GM23338 (cell line): ENCODE measurements around the gene CREBL2. TPM values are rescaled to one million over a fixed set of nuclear protein-coding genes. Genes with fewer than 3 reads are reported as not detected.

ENCODE experiments used
- ATAC-seq: fragments of 200-7000 bp; cut with Tn5 transposase; 3 replicates; pipeline ENCODE4 v1.9.1; 2020
- DNase-seq: peaks from one replicate; pipeline ENCODE4 v3.0.0-alpha.2; 2015; ENCODE audit warnings: low spot score
- H2AFZ ChIP-seq: fragments of 200-600 bp; sonication (generic); 2 replicates; pipeline ENCODE4 v1.8.0; 2016; ENCODE audit warnings: antibody characterized with exemption, mild to moderate bottlenecking, moderate library complexity
- H3F3A ChIP-seq: fragments of 200-600 bp; sonication (generic); replicated peaks from 2 replicates; pipeline ENCODE4 v1.8.0; 2017; ENCODE audit warnings: antibody characterized with exemption, mixed run types, low read depth
- H3K27ac ChIP-seq: fragments of 200-600 bp; sonication (generic); 2 replicates; pipeline ENCODE4 v1.6.1; 2016; ENCODE audit warnings: low read depth
- H3K27me3 ChIP-seq: fragments of 200-600 bp; sonication (generic); 2 replicates; pipeline ENCODE4 v1.8.0; 2016; ENCODE audit warnings: mild to moderate bottlenecking, mixed run types, moderate library complexity; ENCODE audit not compliant: insufficient read depth
- H3K36me3 ChIP-seq: fragments of 200-600 bp; sonication (generic); 2 replicates; pipeline ENCODE4 v1.8.0; 2016; ENCODE audit warnings: mild to moderate bottlenecking; ENCODE audit not compliant: insufficient read depth
- H3K4me1 ChIP-seq: fragments of 200-600 bp; sonication (generic); 2 replicates; pipeline ENCODE4 v1.8.0; 2016; ENCODE audit warnings: mild to moderate bottlenecking, moderate library complexity; ENCODE audit not compliant: insufficient read depth
- H3K4me2 ChIP-seq: fragments of 200-600 bp; sonication (generic); 2 replicates; pipeline ENCODE4 v1.7.1; 2017; ENCODE audit warnings: mixed run types
- H3K4me3 ChIP-seq: fragments of 200-600 bp; sonication (generic); 2 replicates; pipeline ENCODE4 v1.6.1; 2016; ENCODE audit warnings: mixed run types
- H3K79me2 ChIP-seq: fragments of 200-600 bp; sonication (generic); replicated peaks from 2 replicates; pipeline ENCODE4 v1.8.0; 2017; ENCODE audit warnings: mild to moderate bottlenecking; ENCODE audit not compliant: insufficient read depth
- H3K9me2 ChIP-seq: fragments of 200-600 bp; sonication (generic); 2 replicates; pipeline ENCODE4 v1.8.0; 2017; ENCODE audit not compliant: insufficient read depth
- H4K20me1 ChIP-seq: fragments of 200-600 bp; sonication (generic); replicated peaks from 2 replicates; pipeline ENCODE4 v1.8.0; 2017; ENCODE audit warnings: mild to moderate bottlenecking; ENCODE audit not compliant: insufficient read depth
- H3K27ac Mint-ChIP-seq: 2 replicates; pipeline ENCODE4 v1.8.0; 2020; ENCODE audit warnings: inconsistent platforms, mild to moderate bottlenecking, moderate library complexity, mixed read lengths
- H3K27me3 Mint-ChIP-seq: 3 replicates; pipeline ENCODE4 v1.8.0; 2022; ENCODE audit warnings: low read depth, mild to moderate bottlenecking, moderate library complexity, mixed read lengths, inconsistent platforms; ENCODE audit not compliant: insufficient read depth, poor library complexity
- H3K36me3 Mint-ChIP-seq: 3 replicates; pipeline ENCODE4 v1.8.0; 2021; ENCODE audit warnings: low read depth, mild to moderate bottlenecking, inconsistent platforms, moderate library complexity, mixed read lengths
- H3K4me1 Mint-ChIP-seq: 3 replicates; pipeline ENCODE4 v1.8.0; 2020; ENCODE audit warnings: mild to moderate bottlenecking, inconsistent platforms, mixed read lengths
- H3K4me3 Mint-ChIP-seq: 3 replicates; pipeline ENCODE4 v1.8.0; 2021; ENCODE audit warnings: moderate library complexity, mild to moderate bottlenecking, inconsistent platforms, mixed read lengths
- H3K9me3 Mint-ChIP-seq: 3 replicates; pipeline ENCODE4 v1.8.0; 2020; ENCODE audit warnings: moderate library complexity, mild to moderate bottlenecking, inconsistent platforms, mixed read lengths
- CREB1 ChIP-seq: fragments of 250-450 bp; sonication (Bioruptor Pico); IDR thresholded peaks from 2 replicates; pipeline ENCODE4 v1.5.0; 2020; ENCODE audit warnings: low read depth, mild to moderate bottlenecking, moderate library complexity
- EZH2 ChIP-seq: fragments of 200-600 bp; sonication (generic); IDR thresholded peaks from one replicate; pipeline ENCODE4 v1.8.0; 2017; ENCODE audit warnings: antibody characterized with exemption, mild to moderate bottlenecking, low read depth; ENCODE audit not compliant: unreplicated experiment
- REST ChIP-seq: IDR thresholded peaks from one replicate; pipeline ENCODE4 v1.6.1; 2018; ENCODE audit warnings: antibody characterized with exemption; ENCODE audit not compliant: unreplicated experiment
- ZNF462 ChIP-seq: fragments of 250-450 bp; sonication (Bioruptor Pico); IDR thresholded peaks from 2 replicates; pipeline ENCODE4 v1.5.0; 2020; ENCODE audit warnings: mild to moderate bottlenecking, moderate library complexity
- polyA plus RNA-seq: library from polyadenylated mRNA; unstranded; fragments of >200 nt; fragmentation: Nextera tagmentation; extraction: Ambion mirVana; gene quantifications from 2 replicates; pipeline ENCODE4 v1.2.1, GENCODE V29; 2016
- total RNA-seq: library from RNA; depleted of rRNA; stranded (reverse); fragments of >200 nt; shearing (Covaris generic); gene quantifications from 2 replicates; pipeline ENCODE4 v1.2.3, GENCODE V29; 2014

CREBL2 gene
- total and polyA plus RNA-seq, 2 experiments from 2014 or later, result 9.0 to 21.6 TPM

GRCh38 chr12:12648951-12649650, 37.4 kb downstream of the CREBL2 start (continued):
- TF ChIP-seq ZNF462, result no peak
- TF ChIP-seq REST, result no peak

GRCh38 chr12:12651752-12652151, 40.1 kb downstream of the CREBL2 start:
- DNase-seq, result no peak
- no peak overlapping the region for H3K4me3 Mint-ChIP-seq
- H3K4me1 Mint-ChIP-seq, result peaks cover 7% of the 10 kb centered on the region
- H3K27me3 Mint-ChIP-seq, result peaks cover 10% of the 10 kb centered on the region
- Histone ChIP-seq H3K4me3 (no peak overlapping the region), H3K4me2 (no peak overlapping the region), H3K27ac (no peak overlapping the region), H3K36me3 (peaks cover 16% of the 10 kb centered on the region), H4K20me1 (no peaks in the 10 kb centered on the region; the same call in 1 of the 2 replicates), H2AFZ (no peak overlapping the region), H3K4me1 (no peaks in the 10 kb centered on the region; the same call in 1 of the 2 replicates), H3K9me2 (peaks cover 3% of the 10 kb centered on the region; the same call in 1 of the 2 replicates), H3K27me3 (no peaks in the 10 kb centered on the region), H3F3A (no peaks in the 10 kb centered on the region), H3K79me2 (no peaks in the 10 kb centered on the region)
- ATAC-seq, result no peak
- peaks cover 62% of the 10 kb centered on the region for H3K9me3 Mint-ChIP-seq
- no peak overlapping the region for H3K27ac Mint-ChIP-seq
- peaks cover 60% of the 10 kb centered on the region for H3K36me3 Mint-ChIP-seq
- TF ChIP-seq ZNF462, result no peak
- no peak for TF ChIP-seq EZH2
- TF ChIP-seq CREB1, result no peak
